Activated effector memory CD4-positive, alpha-beta T cell treated with anti-CD3 and anti-CD28 coated beads, Interleukin-2, amount 50 U/mL, for 16 hours (primary cell): ENCODE results near the gene NCK2.
A peak's percentile ranks its signal among the peaks of the same experiment; 100 is the strongest.

Experiments
- DNase-seq: peaks from one replicate; pipeline ENCODE4 v3.0.0-alpha.2; 2020

The NCK2 gene

DNA sequence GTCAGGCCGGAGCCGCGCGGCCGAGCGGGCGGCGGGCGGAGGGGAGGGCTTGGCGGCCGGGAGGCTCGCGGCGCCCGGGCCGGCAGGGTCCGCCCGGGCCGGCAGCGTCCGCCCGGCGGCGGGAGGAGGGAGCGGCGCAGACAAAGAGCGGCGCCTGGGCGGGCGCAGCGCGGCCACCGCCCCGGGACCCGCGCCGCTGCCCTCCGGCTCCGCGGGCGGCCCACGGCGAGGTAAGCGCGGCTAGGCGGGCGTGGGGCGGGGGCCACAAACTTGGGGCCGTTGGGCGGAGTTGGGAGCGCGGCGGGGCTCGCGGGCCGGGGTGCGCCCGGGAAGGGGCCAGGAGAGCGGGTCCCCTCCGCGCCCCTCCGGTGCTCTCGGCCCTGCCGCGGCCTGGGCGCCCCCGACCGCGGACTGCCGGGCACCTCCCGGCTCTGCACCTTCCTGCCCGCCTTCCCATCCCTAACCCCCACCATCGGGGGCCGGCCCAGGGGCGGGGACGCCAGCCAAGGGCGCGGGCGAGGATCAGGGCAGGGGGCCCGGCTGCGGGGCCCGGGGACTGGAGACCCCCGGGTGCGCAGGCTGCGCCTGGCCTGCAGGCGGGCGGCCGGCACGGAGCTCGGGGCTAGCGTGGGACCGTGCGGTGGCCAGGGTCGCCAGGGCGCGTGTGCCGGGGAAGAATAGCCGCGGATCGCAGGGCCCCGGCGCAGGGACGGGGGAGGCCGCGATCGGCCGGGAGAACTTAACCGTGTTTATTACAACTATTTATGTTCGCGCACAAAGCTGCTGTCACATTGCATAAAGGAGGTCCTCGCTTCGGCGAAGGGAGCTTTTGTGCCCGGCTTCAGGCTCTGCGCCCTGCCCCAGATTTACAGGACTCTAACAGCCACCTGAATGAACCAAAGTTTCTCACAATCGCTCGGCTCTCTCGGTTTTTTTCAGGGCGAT, at the start of gene NCK2:
NCK2 (plus strand) TSS at position 4 of the 945 bp plus-strand sequence. CDS start 110,152 bp downstream, outside the sequence.
- DNase-seq = peak; percentile 76

DNA sequence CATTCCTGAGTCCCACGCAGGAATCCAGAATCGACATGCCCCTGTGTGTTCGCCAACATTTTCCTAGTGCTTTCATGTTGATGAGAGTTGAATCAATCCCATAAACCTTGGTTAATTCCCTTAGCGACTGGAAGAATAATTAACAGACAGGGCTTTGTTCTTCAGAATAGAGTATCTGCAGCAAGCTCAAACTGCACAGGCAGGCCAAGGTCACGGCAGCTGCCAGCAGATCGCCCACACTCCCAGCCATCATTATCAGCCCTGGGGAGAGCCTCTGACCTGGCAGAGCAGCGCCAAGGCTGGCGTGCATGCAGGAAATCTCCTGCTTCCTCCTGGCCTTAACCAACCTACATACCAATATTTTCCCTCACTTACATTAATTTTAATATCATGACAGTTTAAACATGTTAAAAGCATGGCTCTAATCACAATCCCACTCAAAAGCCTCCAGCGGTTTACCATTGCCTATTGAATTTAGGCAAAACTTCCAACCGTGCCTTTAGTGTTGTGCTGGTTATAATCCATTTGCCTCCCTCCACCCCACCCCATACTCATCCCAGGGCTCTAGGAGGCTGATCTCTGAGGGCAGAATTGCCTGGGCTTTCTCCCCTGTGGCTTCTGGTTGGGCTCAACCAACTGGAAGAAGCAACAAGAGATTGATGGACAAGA, 46.8 kb upstream of the NCK2 start:
- no peak for DNase-seq

DNA sequence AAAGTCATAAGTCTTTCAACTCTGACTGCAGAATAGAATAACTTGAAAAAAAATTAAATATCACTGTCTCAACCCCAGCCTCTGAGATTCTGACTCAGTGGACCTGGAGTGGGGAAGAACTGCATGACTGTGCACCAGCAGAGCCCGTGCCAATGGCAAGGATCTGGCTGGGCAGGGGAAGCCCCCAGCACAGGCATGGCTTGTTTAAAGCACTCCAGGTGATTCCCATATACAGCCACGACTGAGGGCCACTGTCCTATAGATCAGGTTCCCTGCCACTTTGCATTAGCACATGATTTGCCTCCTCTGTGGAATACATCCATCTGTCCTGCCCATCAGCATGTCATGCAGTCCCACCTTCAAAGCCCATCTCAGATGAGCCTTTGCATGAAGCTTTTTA, 45.9 kb upstream of the NCK2 start:
- no peak for DNase-seq

DNA sequence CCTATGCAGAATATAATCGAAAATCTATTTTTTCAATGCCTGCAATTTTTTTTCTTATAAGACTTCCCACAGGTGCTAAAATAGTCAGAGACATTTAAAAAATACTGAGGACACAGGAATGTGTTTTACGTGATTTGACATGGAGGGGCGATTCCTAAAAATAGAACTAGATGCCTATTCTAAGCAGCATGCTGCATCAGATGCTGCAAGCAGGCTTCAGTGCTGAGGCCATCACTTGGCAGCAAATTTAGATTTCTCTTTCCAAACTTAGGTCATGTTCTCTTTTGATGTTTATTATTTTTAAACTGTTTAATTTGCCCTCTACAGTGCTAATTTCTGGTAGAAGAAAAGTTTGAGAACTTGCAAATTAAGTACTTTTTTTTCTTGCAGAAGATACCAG, 43.7 kb upstream of the NCK2 start:
- no peak for DNase-seq

DNA sequence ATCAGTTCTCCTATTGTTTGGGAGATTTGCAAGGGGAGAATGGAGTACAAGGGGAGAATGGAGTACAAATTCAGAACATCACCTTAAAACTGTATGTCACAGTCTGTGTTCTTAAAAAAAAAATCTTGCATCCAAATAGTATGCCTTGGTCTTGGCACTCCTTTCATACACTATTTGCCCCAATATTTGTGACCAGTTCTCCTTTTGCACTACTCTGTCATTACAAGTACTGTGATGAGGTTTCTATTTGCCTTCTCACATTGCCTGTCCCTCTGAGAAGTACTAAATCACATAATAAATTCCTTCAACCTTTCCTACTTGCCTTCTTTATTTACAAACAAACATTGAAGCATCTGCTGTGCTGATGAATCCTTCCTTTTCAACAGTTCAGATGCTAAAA, 36.0 kb upstream of the NCK2 start:
- DNase-seq = no peak

DNA sequence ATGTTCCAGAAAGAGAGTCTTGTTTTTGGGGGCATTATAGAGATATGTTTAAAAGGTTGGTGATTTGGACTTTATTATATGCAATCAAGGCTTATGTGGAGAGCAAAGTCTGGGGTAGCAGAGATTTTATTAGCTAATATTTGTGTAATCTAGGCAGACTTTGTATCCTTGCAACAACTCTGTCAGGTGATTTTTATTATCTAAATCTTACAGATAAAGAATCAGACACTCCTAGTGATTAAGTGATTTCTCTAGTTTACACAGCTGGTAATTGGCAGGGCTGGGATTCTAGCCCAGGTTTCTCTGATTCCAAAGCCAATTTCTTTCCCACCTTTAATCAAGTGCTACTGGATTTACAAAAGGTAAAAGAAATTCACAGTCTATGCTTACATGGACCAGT, 33.3 kb upstream of the NCK2 start:
- no peak for DNase-seq

DNA sequence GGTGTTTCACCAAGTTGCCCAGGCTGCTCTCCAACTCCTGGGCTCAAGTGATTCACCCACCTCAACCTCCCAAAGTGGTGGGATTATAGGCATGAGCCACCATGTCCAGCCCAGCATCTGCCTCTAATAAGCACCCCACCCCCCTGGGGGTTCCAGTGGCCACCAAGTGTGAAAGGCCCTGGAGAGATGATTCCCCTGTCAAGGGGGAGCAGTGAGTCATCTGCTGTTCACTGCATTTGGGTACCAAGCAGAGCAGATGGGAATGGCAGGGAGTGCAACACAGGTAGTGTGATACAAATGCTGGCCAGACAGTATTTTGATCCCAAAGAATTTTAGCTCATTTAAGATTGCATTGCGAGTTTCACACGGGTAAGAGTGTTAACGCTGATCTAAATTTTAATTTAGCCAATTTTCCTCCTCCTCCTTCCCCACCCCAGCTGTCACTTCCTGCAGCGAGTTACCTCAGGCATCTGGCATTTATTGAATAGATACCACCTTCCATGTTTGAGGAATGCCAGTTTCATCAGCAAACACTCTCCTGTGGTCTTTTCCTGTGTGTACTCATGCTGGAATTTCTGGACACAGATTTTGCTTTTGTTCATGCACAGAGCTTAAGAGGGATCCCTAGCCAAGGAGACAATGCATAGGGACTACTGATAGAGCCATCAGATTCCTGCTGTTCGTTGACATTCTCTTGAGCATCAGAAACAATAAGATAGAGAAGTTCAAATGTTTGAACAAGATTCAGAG, 32.4 kb upstream of the NCK2 start:
- no peak for DNase-seq

DNA sequence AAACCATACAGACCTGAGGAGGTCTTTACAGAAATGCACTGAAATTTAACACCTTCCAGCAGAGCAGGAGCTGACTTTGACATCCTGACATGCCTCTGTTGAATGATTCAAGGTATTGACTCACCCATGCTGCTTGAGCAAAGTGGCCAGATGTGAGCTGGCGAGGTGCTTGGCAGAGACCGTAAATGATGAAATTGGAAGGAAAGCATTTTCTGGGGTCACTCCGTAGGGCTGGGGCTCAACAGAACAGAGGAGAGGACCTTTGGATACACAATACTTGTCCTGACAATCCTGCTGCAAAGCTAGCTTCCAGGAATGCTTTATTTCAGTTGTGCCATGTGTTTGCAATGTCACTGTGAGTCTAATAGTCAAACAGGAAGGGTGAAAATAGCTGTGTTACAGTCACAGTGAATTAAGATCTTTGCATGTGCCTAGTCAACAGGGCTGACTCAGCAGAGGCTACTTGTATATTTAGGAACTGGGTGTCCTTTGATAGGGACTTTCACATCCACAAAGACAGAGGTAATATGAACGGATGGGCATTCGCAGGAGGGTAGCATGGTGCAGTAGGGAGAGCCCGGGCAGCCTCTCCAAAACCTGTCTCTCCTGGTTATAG, 31.6 kb upstream of the NCK2 start:
- DNase-seq = no peak

DNA sequence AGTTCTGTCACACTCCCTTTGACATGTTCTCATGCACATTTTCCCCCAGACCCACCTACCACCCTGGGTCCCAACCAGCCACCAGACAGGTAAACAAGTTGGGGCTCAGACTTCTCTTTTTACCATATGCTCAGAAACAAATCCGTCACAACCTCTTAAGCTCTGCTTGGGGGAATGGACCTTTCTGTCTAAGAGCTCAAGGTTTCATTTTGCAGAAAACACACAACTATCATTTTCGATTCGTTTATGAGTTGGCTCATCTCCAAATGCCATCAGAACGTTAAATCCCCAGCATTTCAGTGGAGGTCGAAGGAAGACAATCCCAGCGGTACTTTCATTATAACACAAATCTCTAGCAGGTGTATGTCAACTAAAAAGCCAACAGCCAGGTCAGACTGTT, 30.6 kb upstream of the NCK2 start:
- DNase-seq = no peak

DNA sequence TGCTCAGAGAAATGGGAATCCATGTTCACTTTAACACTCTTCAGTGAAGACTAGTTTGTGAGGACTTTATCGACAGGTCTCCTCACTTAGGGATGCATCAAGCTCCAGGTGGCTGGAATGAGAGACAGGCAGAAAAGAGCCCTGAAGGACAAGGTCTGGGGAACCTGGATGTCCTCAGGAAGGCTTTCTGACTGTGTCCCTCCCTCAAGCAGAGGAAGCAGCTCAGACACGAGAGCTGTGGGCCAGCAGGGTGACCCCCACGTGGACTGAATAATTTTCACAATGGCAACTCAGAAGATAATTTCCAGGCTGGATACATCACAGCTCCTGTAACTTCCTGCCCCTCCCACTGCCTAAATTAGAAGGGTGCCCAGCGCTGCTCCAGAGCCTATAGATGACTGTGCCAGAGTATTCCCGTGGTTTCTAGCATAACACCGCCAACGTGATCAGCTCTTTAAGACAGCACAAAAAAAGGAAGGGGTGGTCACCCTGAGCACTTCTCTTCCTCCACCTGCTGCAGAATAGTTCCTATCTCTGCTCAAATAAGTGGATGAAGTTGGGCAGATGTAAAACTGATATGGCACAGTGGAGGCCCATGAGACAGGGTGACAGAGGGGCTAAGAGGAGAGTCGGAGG, 25.7 kb upstream of the NCK2 start:
- DNase-seq = no peak

DNA sequence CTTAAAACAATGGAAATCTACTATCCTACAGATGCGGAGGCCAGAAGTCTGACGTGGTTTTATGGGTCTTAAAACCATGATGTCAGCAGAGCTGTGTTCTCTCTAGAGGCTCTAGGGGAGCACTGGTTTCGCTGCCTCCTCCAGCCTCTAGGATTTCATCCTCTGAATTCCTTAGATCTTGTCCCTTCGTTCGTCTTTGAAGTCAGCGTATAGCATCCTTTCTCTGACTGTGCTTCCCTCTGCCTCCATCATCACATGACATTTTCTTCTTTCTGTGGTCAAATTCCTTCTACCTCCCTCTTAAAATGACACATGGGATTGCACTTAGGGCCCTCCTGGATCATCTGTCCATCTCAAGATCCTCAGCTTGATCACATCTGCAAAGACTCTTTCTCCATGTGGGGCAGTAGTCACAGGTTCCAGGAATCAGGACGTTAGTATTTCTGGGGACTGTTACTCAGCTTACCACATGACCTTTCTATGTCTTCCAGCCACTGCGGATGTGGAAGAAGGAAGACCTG, 22.7 kb upstream of the NCK2 start:
- DNase-seq = no peak

DNA sequence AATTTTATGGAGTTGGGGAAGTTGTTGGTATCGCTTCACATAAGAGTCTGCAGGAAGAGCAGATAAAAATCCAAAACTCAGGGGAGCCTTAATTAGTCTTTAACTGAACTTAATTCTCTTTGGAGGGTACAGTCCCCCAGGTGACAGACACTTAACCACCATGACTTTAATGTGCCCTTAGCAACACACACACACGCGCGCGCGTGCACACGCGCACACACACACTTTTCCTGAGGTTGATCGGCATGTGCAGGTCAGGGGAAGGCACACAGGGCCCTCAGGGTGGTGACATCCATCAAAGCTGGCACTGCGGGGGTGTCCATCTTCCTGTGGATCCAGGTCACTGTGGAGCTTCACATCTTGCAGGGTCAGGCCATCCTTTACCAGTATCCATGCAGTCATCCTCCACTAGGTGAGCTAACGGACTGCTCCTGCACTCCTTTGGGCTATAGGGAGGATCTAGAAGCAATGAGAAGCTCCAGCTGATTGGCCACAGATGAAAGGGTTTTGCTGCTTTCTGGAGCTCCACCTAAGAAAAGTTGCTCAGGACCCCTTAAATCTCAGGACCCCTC, 21.9 kb upstream of the NCK2 start:
- DNase-seq = no peak

DNA sequence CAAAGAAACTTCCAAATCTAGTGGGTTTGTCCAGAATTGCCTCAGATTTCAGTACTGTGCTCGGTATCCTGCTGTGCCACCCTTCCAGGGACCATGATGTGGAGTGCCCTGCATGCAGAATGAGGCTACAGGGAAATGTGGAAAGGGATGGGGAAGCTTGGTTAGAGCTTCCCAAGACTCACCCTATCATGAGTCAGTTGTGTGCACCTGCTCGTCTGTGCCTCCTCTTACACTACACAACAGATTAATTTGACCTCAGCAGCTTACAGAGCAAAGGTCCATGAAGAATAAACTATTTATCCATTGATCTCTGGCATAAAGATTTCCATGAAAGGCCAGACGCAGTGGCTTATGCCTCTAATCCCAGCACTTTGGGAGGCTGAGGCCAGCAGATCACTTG, 21.3 kb upstream of the NCK2 start:
- no peak for DNase-seq

DNA sequence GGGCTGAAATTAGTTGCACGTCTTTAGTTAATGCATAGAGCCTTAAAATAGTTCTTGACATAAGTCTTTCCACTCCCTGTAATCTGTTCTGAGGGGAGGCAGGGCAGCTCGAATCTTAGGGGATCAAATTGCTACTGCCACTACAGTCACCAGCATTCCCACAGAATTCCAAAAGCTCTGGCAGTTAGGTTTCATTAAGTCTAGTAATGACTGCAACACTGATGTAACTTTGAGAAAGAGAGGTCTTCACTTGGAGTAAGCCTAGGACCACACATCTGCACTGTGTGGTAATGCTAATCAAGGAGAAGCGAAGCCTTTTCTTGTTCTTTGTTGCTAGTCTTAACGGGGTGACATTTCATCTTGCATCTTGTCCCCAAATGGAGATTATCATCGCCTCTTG, 19.3 kb upstream of the NCK2 start:
- DNase-seq = no peak

DNA sequence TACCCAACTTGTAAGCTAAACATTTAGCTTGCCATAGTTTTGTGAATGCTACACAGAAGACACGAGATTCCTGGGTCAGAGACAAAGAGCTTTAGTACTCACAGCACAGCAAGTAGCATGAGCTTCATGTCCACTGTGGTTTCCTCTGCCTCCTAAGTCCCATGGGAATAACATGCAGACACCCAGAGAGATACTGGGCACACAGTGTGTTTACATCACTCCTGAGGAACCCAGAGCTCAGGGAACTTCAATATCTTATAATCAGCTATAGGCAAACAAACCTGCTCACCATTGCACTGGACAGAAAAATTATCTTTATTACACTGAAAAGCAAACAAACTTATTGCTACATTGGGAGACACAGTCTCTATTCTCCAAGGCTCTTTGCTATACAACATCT, 14.5 kb upstream of the NCK2 start:
- DNase-seq = no peak

DNA sequence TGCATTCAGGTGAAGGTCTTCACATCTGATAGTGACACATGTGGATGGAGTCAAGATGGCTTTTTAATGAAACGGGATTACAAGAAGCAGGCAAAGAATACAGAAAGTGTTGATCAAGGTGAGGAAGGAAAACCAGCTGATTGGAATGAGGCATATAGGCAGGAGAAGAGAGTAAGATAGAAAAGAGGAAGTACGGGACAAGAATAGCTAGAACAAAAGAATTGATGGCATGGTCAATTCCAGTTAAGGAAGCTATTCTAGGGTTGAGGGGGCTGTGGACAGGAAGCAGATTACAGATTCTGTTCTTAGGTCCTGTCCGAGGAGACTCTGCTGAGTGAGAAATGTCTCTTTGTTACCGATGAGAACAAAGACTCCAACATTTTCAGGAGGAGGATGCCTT, 13.2 kb upstream of the NCK2 start:
- no peak for DNase-seq

DNA sequence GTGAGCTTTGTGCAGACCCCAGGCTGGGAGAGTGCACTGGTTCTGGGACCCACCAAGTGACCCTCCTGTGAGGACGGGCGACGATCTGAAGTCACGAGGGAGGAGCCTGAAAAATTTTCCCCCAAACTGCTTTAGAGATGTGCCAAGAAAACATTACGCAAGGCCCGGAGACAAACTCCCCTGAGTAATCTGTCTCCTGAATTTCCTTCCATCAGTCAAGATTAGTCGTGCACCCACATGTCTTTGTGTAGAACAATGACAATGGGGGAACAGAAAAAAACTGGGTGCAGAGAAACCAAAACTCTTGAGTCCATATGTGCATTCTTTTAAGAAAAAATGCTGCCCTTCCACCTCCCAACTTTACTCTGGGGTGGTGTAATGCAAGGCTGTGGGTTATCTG, 12.6 kb upstream of the NCK2 start:
- DNase-seq = no peak

DNA sequence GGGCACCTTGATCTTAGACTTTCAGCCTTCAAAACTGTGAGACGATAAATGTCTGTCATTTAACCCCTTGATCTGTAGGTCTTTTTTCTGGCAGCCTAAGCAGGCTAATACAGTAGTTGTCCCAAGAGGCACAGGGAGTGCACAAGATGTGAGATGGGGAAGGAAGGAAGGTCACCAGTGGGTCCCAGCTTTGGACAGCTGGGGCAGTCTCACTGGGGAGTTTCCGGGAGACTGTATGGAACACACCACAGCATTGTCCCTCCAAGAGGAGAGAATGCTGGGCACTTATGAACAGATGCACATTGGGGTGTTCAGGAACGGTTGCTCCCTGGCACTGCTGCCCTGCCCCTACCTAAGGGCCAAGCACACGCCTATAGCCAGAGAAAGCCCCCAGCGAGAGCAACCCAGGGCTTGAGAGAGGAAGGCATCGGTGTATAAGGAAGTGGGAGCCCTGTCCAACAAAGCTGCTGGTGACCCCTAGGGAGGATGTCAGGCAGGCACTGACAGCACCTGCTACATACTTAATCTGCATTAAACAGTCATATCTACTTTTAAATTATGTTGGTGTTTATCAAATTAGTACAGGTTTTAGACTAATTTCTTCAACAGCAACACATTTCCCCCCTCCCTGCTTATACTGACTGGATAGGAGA, 11.6 kb upstream of the NCK2 start:
- DNase-seq = no peak

DNA sequence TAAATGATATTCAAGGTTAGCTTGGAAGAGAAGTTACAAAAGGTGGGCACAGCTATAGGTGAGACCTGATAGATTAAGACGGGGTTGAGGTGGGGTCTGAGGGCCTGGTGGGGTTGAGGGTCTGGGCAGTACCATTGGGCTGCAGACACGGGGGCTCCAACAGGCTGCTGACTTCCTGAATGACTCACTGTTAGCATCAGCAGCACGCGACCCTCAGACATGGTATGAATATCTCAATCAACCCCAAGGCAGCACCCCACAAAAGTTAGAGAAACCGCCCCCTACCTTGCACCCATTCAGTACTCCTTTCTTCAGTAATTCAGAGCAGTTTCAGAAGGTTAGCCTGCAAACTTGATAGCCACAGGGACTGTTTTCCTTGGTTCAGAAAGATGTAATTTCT, 10.8 kb upstream of the NCK2 start:
- no peak for DNase-seq

DNA sequence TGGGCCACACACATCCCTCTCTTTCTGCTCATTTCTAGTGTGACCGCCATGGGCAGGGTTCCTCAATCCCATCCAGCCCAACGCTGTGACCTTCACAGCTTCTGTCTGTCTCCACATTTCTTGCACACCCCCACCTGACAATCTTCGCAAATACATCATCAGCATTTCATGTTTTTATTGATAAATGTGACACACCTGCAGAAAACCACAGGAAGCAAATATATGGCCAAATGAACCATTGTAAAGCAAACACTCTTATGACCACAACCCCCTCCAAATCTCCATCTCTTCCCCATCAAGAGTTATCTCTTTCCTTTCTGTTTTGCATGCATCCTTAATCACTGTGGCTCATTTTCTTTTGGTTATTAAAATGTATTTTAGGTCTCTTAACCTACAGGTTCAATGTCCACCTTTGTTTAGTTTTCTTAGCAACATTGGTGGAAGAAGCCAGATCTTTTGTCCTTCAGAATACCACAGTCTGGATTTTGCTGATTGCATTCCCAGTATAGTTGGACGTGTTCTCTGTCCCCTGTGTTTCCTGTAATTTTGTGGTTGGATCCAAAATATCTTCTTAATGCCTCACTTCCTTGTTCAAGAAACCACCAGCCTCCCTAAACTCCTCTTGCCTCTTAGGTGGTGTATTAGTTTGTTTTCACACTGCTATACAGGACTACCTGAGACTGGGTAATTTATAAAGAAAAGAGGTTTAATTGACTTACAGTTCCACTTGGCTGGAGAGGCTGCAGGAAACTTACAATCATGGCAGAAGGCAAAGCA, 9.8 kb upstream of the NCK2 start:
- DNase-seq = no peak

DNA sequence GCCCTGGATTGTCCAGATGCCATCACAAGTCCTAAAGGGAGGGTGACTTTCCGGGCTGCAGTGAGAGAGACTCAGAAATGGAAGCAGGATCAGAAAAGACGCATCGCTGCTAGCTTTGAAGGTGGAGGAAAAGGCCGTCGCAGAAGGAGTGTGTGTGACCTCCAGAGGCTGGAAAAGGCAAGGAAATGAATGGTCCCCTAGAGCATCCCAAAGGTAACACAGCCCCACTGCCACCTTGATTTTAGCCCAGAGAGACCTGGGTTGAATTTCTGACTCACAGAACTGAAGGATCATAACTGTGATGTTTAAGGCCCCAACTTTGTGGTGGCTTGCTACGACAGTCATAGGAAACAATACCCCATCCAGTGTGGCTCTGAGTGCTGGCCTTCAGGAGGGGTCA, 8.6 kb upstream of the NCK2 start:
- no peak for DNase-seq
